Tibial artery (tissue), 4 donors: ENCODE data around the gene KIF16B.

Source experiments
- DNase-seq, 2 donors: peaks; one replicate each; pipeline ENCODE4 v3.0.0-alpha.2; 2019
- H3K27ac ChIP-seq, 2 donors: fragments of 200-600 bp; sonication (generic) in 1 of 2; 1 replicate in 1 of 2; 2 replicates in 1 of 2; pipeline ENCODE4 v1.5.1; 2018 to 2019; ENCODE audit warnings: mild to moderate bottlenecking in 1 of 2
- H3K27me3 ChIP-seq, 2 donors: fragments of 200-600 bp; sonication (generic) in 1 of 2; one replicate each; pipeline versions ENCODE4 v1.5.1 to v1.6.0; 2016 to 2019
- H3K36me3 ChIP-seq, 3 donors: fragments of 200-600 bp; sonication (generic) in 2 of 3; one replicate each; pipeline ENCODE4 v1.5.1; 2016 to 2019; ENCODE audit warnings: mild to moderate bottlenecking in 2 of 3
- H3K4me1 ChIP-seq, 4 donors: fragments of 200-600 bp; sonication (generic) in 2 of 4; 1 replicate in 3 of 4; 2 replicates in 1 of 4; pipeline ENCODE4 v1.5.1; 2016 to 2019
- H3K4me3 ChIP-seq, 2 donors: fragments of 200-600 bp; sonication (generic) in 1 of 2; 1 replicate in 1 of 2; 2 replicates in 1 of 2; pipeline ENCODE4 v1.5.1; 2018 to 2019; ENCODE audit warnings: mild to moderate bottlenecking in 2 of 2
- H3K9me3 ChIP-seq, 3 donors: fragments of 200-600 bp; sonication (generic) in 1 of 3; one replicate each; pipeline ENCODE4 v1.5.1; 2016 to 2019
- intact Hi-C: fragments of 100-400 bp; cut with DNase I; formaldehyde crosslinking; loops from one replicate; pipeline ENCODE4 v1.15.0; 2023; ENCODE audit warnings: low total_unique reads
- TF ChIP-seq, protein P1 (sequence below), 2 experiments: fragments of 200-600 bp in 1 of 2; fragments of 450-650 bp in 1 of 2; IDR thresholded peaks; one replicate each; pipeline ENCODE4 v1.5.1; 2017 to 2019; ENCODE audit warnings: antibody characterized with exemption in 2 of 2, mild to moderate bottlenecking in 1 of 2, moderate library complexity in 1 of 2

KIF16B gene

DNA sequence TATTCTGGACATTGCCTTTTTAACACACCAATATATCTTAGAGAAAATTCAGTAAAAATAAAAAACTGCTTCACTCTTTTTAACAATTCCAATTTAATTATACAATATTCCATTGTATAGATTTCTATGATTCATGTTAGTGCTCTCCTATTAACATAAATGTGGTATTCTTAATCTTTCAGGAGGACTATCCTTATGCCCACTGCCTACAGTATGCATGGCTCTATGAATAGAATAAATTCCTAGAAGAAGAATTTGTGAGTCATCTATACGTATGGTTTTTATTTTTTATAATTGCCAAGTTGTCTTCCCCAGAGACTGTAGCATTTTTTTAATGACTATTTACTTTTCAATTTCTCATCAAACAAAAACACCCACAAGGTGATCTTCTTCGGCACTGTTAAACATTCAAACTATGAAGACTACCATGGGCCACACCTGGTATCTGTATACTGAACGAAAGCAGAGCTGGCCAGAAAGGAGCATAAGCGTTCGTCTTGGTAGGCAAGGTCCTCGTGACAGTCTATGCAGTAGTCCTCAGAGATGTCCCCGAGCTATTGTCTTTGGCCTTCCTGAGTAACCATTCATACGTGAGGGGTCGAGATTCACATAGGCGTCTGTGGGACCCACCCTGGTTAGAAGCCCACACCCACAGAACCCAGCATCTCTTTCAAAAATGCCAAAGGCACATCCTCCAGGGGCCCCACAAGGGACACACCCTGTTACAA lies 74.6 kb downstream of the KIF16B start:
- DNase-seq, result no peak
- H3K4me3 ChIP-seq, result no peak overlapping the region
- H3K4me1 ChIP-seq, result peaks cover 0 to 2% (median 0%) of the 10 kb centered on the region in 4 donors
- intact Hi-C loops, result no loop called here
- H3K27me3 ChIP-seq, result no peaks in the 10 kb centered on the region
- TF ChIP-seq, protein P1, sequence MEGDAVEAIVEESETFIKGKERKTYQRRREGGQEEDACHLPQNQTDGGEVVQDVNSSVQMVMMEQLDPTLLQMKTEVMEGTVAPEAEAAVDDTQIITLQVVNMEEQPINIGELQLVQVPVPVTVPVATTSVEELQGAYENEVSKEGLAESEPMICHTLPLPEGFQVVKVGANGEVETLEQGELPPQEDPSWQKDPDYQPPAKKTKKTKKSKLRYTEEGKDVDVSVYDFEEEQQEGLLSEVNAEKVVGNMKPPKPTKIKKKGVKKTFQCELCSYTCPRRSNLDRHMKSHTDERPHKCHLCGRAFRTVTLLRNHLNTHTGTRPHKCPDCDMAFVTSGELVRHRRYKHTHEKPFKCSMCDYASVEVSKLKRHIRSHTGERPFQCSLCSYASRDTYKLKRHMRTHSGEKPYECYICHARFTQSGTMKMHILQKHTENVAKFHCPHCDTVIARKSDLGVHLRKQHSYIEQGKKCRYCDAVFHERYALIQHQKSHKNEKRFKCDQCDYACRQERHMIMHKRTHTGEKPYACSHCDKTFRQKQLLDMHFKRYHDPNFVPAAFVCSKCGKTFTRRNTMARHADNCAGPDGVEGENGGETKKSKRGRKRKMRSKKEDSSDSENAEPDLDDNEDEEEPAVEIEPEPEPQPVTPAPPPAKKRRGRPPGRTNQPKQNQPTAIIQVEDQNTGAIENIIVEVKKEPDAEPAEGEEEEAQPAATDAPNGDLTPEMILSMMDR (IDR thresholded peaks at IDR 0.05), result no peak
- H3K27ac ChIP-seq, result no peak overlapping the region
- peaks cover 11 to 17% (median 16%) of the 10 kb centered on the region in 3 donors for H3K36me3 ChIP-seq
- no peaks in the 10 kb centered on the region for H3K9me3 ChIP-seq

DNA sequence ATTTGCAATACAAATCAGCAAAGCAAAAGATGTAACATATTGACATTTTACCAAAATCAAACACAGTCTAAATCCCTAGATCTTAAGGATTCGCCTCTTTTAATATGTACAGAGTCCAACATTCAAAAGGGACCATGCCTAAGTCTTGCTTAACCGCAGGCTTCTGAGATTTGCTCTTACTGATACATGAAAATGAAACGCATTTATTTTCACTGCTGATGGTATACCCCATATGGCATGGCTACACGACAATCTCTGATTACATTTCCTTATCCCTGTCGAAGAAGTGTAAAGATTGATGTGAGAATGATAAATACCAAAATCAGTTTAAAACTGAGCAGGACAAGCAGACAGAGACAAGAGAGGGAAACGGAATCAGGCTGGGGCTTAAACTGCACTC lies 75.4 kb downstream of the KIF16B start:
- Histone ChIP-seq H3K27ac (no peak overlapping the region), H3K4me3 (no peak overlapping the region), H3K27me3 (no peaks in the 10 kb centered on the region), H3K36me3 (peaks cover 3 to 22% (median 8%) of the 10 kb centered on the region in 3 donors), H3K9me3 (no peaks in the 10 kb centered on the region), H3K4me1 (peaks cover 0 to 2% (median 0%) of the 10 kb centered on the region in 4 donors)
- no peak for DNase-seq
- intact Hi-C loops, result no loop called here
- TF ChIP-seq, protein P1 (IDR thresholded peaks at IDR 0.05), result no peak

DNA sequence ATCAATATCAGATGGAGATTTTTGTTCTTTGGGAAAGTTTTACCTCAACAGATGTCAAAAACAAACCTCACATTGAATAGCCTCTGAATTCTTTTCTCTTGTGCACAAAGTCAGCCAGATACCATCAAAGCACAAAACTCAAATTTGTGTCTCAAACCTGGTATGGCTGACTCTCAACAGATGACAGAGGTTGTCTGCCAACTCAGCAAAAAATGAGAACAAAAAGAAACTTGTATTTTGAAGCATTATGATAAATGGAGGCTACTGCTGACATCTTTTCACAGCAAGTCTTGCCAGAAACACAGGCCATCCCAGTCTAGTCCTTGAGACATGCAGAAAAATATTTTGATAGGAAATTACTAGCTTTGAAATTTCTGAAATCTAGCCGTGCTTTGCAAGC lies 79.8 kb downstream of the KIF16B start:
- H3K27ac ChIP-seq, result no peak overlapping the region
- no peaks in the 10 kb centered on the region for H3K27me3 ChIP-seq
- intact Hi-C loops, result no loop called here
- DNase-seq, result no peak
- H3K4me1 ChIP-seq, result no peaks in the 10 kb centered on the region
- H3K36me3 ChIP-seq, result peaks cover 4 to 52% (median 14%) of the 10 kb centered on the region in 3 donors
- no peak overlapping the region for H3K4me3 ChIP-seq
- H3K9me3 ChIP-seq, result no peaks in the 10 kb centered on the region
- TF ChIP-seq, protein P1 (IDR thresholded peaks at IDR 0.05), result no peak

DNA sequence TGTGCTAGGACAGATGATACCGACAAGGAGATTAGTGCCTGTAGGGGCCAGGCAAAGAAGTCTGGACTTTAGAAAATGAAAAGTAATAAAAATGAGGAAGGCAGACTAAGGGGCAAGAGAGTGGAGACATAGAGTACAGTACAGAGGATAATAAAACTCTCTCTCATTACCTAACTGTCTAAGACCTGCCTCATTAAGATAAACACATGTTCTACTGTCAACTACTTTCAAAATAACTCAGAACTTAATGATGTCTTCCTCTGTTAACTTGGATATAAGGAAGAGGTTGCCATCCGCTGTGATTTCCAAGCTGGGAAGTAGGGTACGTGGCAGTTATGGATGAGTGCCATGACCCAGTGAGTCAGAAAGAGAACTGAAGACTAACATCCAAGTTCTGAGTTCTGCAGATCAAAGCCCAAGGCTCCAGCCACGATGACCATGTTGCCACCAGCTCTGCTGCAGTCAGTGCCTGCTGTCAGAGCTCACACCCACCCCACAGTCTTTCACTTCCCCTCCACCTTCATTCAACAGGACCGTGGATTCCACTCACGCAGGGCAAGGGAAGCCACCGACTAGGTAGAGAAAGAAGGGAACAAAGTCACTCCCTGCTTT lies 81.8 kb downstream of the KIF16B start:
- Histone ChIP-seq H3K9me3 (no peaks in the 10 kb centered on the region), H3K4me1 (no peaks in the 10 kb centered on the region), H3K36me3 (peaks cover 4 to 54% (median 14%) of the 10 kb centered on the region in 3 donors), H3K27ac (no peak overlapping the region), H3K27me3 (no peaks in the 10 kb centered on the region), H3K4me3 (no peak overlapping the region)
- peak in 1 of 2 donors; percentile 35 for DNase-seq
- TF ChIP-seq, protein P1 (IDR thresholded peaks at IDR 0.05), result no peak
- intact Hi-C loops, result no loop called here

DNA sequence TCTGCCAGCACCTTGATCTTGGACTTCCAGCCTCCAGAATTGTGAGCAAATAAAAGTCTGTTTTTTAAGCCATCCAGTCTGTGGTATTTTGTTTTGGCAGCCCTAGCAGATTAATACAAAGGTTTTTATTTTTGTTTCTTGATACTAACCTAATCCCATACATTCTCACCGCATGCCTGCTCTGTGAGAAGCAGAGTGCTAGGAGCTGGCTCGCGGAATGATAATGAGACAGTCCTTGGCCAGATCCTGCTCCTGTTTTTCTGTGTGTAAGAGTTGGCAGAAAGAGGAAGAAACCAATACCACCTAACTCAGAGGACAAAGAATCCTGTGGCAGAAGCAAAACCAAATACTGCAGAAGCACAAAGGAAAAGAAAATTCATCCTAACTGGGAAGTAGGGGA lies 82.6 kb downstream of the KIF16B start:
- DNase-seq, result no peak
- Histone ChIP-seq H3K36me3 (peaks cover 0 to 50% (median 14%) of the 10 kb centered on the region in 3 donors), H3K4me1 (no peaks in the 10 kb centered on the region), H3K4me3 (no peak overlapping the region), H3K27ac (no peak overlapping the region), H3K27me3 (no peaks in the 10 kb centered on the region), H3K9me3 (no peaks in the 10 kb centered on the region)
- TF ChIP-seq, protein P1 (IDR thresholded peaks at IDR 0.05), result no peak
- intact Hi-C loops, result no loop called here
